GM20000 (cell line): ENCODE results near the gene MPND.

Experiments used
- DNase-seq: peaks from one replicate; pipeline ENCODE4 v3.0.0; 2012; ENCODE audit warnings: low spot score
- CTCF ChIP-seq: IDR thresholded peaks from 2 replicates; pipeline ENCODE4 v1.5.1; 2012; ENCODE audit warnings: mild to moderate bottlenecking, control low read depth; ENCODE audit errors: extremely low read depth, missing control alignments

Gene MPND

GRCh38 chr19:4352701-4353121 lies 9.3 kb downstream of the MPND start:
- peak; percentile 49 for TF ChIP-seq CTCF
- DNase-seq, result peak; percentile 80

- TF ChIP-seq CTCF, result no peak
Observed at GRCh38 chr19:4354282-4354681, 10.9 kb downstream of the MPND start.

GRCh38 chr19:4354897-4355296 lies 11.5 kb downstream of the MPND start:
- TF ChIP-seq CTCF, result no peak
- no peak for DNase-seq

More at GRCh38 chr19:4354282-4354681, 10.9 kb downstream of the MPND start:
- DNase-seq, result no peak

GRCh38 chr19:4357095-4357797 lies 13.9 kb downstream of the MPND start:
- TF ChIP-seq CTCF, result no peak
- no peak for DNase-seq

- no peak for DNase-seq
- TF ChIP-seq CTCF, result no peak
Observed at GRCh38 chr19:4357921-4358326, 14.6 kb downstream of the MPND start.

GRCh38 chr19:4358709-4359626 lies 15.6 kb downstream of the MPND start:
- no peak for TF ChIP-seq CTCF
- DNase-seq, result no peak

- no peak for DNase-seq
- no peak for TF ChIP-seq CTCF
Observed at GRCh38 chr19:4359627-4360000, 16.3 kb downstream of the MPND start.
